Breast epithelium (tissue), 3 donors: ENCODE measurements around the gene WIPF2.

Experiments used
- POLR2A ChIP-seq: fragments of 450-650 bp; IDR thresholded peaks from one replicate; pipeline ENCODE4 v1.6.1; 2016; ENCODE audit warnings: antibody characterized with exemption, mild to moderate bottlenecking, moderate library complexity
- POLR2AphosphoS5 ChIP-seq, 3 donors: sonication (generic); formaldehyde crosslinking; IDR thresholded peaks; one replicate each; pipeline ENCODE4 v1.6.1; 2017; ENCODE audit warnings: antibody characterized with exemption in 3 of 3
- TF ChIP-seq, protein P1 (sequence below), 3 donors: fragments of 450-650 bp; IDR thresholded peaks; one replicate each; pipeline ENCODE4 v1.5.1; 2016 to 2017; ENCODE audit warnings: antibody characterized with exemption in 3 of 3, mild to moderate bottlenecking in 3 of 3, moderate library complexity in 3 of 3

DNA sequence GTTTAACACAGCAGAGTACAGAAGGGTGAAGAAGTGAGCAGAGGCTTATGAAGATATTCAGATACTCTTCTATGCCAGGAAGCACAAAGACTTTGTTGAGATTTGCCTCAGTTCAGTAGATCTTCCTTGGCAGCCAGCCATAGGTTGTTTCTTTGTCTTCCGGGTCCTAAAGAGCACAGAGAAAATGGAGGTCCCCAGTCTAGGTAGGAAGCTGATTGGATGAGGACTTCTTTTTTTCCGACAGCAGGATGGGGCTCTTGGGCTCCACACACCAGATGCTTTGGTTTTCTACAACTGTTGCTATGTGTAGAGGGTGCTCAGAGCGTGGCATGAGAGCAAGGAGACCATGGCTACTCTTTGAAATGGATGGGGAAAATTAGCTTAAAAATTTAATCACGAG is 60.3 kb downstream of the WIPF2 start:
- TF ChIP-seq, protein P1, sequence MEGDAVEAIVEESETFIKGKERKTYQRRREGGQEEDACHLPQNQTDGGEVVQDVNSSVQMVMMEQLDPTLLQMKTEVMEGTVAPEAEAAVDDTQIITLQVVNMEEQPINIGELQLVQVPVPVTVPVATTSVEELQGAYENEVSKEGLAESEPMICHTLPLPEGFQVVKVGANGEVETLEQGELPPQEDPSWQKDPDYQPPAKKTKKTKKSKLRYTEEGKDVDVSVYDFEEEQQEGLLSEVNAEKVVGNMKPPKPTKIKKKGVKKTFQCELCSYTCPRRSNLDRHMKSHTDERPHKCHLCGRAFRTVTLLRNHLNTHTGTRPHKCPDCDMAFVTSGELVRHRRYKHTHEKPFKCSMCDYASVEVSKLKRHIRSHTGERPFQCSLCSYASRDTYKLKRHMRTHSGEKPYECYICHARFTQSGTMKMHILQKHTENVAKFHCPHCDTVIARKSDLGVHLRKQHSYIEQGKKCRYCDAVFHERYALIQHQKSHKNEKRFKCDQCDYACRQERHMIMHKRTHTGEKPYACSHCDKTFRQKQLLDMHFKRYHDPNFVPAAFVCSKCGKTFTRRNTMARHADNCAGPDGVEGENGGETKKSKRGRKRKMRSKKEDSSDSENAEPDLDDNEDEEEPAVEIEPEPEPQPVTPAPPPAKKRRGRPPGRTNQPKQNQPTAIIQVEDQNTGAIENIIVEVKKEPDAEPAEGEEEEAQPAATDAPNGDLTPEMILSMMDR (IDR thresholded peaks at IDR 0.05): no peak
- TF ChIP-seq POLR2A: no peak
- no peak for TF ChIP-seq POLR2AphosphoS5 (IDR thresholded peaks at IDR 0.05)
